Measurements from ENCODE around the gene CLCN3. TPM values are rescaled to one million over a fixed set of nuclear protein-coding genes. Genes with fewer than 3 reads are reported as not detected.

CLCN3 gene
- total and polyA plus RNA-seq, 2 of the 13 experiments (the other 11 are each of a cell fraction or from before 2014, with no cell fraction given) = 13.6 to 23.7 TPM

DNA sequence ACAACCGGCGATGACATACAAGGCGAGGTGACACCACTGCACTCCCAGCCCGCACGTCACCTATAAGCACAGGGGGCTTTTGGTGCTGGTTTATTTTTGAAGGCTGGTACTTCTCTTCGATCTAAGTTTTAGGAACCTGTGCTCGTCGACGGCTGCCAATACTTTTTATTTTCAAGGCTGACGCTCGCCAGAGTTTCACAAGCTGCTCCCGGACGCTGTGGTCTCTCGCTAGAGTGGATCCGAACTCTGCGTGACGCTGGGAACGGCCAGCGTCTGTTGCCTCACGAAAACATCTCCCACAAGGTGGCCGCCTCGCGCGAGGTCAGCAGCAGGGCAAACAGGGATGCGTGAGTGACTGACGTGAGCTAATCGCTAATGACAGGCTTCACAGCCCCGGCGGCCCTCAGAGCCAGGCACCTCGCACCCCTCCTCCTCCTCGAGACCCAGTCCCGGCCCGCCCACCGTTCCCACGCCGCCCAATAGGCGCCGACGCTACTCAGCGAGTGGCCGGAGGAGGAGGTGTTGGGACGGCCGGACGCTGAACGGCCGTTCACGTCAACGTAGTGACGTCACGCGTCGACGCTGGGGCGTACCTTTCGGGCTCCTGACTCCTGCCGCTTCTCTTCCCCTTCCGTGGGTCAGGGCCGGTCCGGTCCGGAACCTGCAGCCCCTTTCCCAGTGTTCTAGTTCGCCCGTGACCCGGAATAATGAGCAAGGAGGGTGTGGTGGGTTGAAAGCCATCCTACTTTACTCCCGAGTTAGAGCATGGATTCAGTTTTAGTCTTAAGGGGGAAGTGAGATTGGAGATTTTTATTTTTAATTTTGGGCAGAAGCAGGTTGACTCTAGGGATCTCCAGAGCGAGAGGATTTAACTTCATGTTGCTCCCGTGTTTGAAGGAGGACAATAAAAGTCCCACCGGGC lies at the start of gene CLCN3 (continued):
- TF ChIP-seq SRY (CRISPR knock-in tag; IDR thresholded peaks at IDR 0.05) = no peak
- TF ChIP-seq, protein P1, sequence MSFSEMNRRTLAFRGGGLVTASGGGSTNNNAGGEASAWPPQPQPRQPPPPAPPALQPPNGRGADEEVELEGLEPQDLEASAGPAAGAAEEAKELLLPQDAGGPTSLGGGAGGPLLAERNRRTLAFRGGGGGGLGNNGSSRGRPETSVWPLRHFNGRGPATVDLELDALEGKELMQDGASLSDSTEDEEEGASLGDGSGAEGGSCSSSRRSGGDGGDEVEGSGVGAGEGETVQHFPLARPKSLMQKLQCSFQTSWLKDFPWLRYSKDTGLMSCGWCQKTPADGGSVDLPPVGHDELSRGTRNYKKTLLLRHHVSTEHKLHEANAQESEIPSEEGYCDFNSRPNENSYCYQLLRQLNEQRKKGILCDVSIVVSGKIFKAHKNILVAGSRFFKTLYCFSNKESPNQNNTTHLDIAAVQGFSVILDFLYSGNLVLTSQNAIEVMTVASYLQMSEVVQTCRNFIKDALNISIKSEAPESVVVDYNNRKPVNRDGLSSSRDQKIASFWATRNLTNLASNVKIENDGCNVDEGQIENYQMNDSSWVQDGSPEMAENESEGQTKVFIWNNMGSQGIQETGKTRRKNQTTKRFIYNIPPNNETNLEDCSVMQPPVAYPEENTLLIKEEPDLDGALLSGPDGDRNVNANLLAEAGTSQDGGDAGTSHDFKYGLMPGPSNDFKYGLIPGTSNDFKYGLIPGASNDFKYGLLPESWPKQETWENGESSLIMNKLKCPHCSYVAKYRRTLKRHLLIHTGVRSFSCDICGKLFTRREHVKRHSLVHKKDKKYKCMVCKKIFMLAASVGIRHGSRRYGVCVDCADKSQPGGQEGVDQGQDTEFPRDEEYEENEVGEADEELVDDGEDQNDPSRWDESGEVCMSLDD (CRISPR knock-in tag; IDR thresholded peaks at IDR 0.05; ENCODE audit: borderline replicate concordance) = no peak
- TF ChIP-seq CBX2 (IDR thresholded peaks at IDR 0.05; ENCODE audit: low read depth, low read length) = no peak
- no peak for TF ChIP-seq CBX2 (CRISPR knock-in tag; IDR thresholded peaks at IDR 0.05; ENCODE audit: low read depth)
- peak; percentile 96 for TF ChIP-seq SPEN (CRISPR knock-in tag; IDR thresholded peaks at IDR 0.05; ENCODE audit: low read depth)
- peak; percentile 93 for TF ChIP-seq CREM (IDR thresholded peaks at IDR 0.05)
- 0 out of 2 replicates have a peak, but pooled peaks have one; percentile 21 for TF ChIP-seq CREM (CRISPR knock-in tag; IDR thresholded peaks at IDR 0.05)
- TF ChIP-seq WIZ (CRISPR knock-in tag; IDR thresholded peaks at IDR 0.05) = no peak; the same call in 1 of the 2 replicates
- TF ChIP-seq KDM2A (CRISPR knock-in tag; IDR thresholded peaks at IDR 0.05; ENCODE audit: borderline replicate concordance, low read depth) = peak; percentile 73
- no peak for TF ChIP-seq CC2D1A (CRISPR knock-in tag; IDR thresholded peaks at IDR 0.05)
- no peak for TF ChIP-seq NR3C1 (CRISPR knock-in tag; IDR thresholded peaks at IDR 0.05)
- peak; percentile 95 for TF ChIP-seq AHR (CRISPR knock-in tag; IDR thresholded peaks at IDR 0.05)
- TF ChIP-seq, protein P2, sequence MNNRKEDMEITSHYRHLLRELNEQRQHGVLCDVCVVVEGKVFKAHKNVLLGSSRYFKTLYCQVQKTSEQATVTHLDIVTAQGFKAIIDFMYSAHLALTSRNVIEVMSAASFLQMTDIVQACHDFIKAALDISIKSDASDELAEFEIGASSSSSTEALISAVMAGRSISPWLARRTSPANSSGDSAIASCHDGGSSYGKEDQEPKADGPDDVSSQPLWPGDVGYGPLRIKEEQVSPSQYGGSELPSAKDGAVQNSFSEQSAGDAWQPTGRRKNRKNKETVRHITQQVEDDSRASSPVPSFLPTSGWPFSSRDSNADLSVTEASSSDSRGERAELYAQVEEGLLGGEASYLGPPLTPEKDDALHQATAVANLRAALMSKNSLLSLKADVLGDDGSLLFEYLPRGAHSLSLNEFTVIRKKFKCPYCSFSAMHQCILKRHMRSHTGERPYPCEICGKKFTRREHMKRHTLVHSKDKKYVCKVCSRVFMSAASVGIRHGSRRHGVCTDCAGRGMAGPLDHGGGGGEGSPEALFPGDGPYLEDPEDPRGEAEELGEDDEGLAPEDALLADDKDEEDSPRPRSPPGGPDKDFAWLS (CRISPR knock-in tag; IDR thresholded peaks at IDR 0.05; ENCODE audit: borderline replicate concordance) = 0 out of 2 replicates have a peak, but pooled peaks have one; percentile 42
- TF ChIP-seq, protein P3, sequence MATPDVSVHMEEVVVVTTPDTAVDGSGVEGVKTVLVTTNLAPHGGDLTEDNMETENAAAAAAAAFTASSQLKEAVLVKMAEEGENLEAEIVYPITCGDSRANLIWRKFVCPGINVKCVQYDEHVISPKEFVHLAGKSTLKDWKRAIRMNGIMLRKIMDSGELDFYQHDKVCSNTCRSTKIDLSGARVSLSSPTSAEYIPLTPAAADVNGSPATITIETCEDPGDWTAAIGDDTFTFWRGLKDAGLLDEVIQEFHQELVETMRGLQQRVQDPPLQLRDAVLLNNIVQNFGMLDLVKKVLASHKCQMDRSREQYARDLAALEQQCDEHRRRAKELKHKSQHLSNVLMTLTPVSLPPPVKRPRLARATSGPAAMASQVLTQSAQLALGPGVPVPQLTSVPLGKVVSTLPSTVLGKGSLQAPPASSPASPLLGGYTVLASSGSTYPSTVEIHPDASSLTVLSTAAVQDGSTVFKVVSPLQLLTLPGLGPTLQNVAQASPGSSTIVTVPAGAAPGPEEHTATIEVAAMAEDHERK (CRISPR knock-in tag; IDR thresholded peaks at IDR 0.05; ENCODE audit: low read depth) = peak; percentile 99
- TF ChIP-seq ZNF782 (CRISPR knock-in tag; IDR thresholded peaks at IDR 0.05; ENCODE audit: borderline replicate concordance) = no peak
- TF ChIP-seq NFKBIZ (CRISPR knock-in tag; IDR thresholded peaks at IDR 0.05) = no peak; the same call in 1 of the 2 replicates

Data from HepG2 (cell line).